Peyer's patch (tissue), 4 donors: Measurements from ENCODE around the gene POLR3A.

Source experiments
- POLR2A ChIP-seq, 2 donors: fragments of 450-650 bp; IDR thresholded peaks; one replicate each; pipeline ENCODE4 v1.5.1; 2017; ENCODE audit warnings: antibody characterized with exemption in 2 of 2, mild to moderate bottlenecking in 2 of 2, moderate library complexity in 2 of 2
- TF ChIP-seq, protein P1 (sequence below), 6 experiments: fragments of 450-650 bp in 4 of 6; fragments of 200-600 bp in 2 of 6; sonication (generic) in 1 of 6; IDR thresholded peaks; one replicate each; pipeline ENCODE4 v1.5.1; 2017 to 2019; ENCODE audit warnings: antibody characterized with exemption in 6 of 6, mild to moderate bottlenecking in 3 of 6, moderate library complexity in 1 of 6

DNA sequence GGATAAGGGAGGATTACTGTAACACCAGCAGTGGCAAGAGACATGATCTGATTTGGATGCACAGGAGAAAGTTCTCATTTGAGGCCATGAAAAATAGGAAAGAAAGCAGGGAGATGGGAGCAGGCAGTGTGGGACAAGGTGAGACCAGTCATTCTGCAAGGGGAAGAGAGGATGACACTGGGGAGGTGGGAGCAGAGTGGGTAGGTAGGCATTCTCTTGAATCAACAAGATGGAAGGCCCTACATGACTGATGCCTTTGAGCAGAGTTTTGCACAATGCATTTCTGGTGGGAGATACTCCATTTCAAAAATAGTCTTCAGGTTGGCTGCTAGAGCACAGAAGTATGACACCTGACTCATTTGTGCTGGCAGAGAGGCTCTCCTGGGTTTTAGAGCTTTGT lies 14.9 kb upstream of the POLR3A start:
- TF ChIP-seq, protein P1, sequence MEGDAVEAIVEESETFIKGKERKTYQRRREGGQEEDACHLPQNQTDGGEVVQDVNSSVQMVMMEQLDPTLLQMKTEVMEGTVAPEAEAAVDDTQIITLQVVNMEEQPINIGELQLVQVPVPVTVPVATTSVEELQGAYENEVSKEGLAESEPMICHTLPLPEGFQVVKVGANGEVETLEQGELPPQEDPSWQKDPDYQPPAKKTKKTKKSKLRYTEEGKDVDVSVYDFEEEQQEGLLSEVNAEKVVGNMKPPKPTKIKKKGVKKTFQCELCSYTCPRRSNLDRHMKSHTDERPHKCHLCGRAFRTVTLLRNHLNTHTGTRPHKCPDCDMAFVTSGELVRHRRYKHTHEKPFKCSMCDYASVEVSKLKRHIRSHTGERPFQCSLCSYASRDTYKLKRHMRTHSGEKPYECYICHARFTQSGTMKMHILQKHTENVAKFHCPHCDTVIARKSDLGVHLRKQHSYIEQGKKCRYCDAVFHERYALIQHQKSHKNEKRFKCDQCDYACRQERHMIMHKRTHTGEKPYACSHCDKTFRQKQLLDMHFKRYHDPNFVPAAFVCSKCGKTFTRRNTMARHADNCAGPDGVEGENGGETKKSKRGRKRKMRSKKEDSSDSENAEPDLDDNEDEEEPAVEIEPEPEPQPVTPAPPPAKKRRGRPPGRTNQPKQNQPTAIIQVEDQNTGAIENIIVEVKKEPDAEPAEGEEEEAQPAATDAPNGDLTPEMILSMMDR (IDR thresholded peaks at IDR 0.05): no peak
- TF ChIP-seq POLR2A (IDR thresholded peaks at IDR 0.05): no peak
